CD8-positive, alpha-beta memory T cell (primary cell): Measurements from ENCODE around the gene NAA60. TPM values are rescaled to one million over a fixed set of nuclear protein-coding genes. Genes with fewer than 3 reads are reported as not detected.
A peak's percentile ranks its signal among the peaks of the same experiment; 100 is the strongest.

Source experiments
- CTCF ChIA-PET: fragments of 350-600 bp; sonication (Branson Sonifier 250); formaldehyde crosslinking; loops from one replicate; lab custom pipeline; 2021; ENCODE audit warnings: antibody characterized with exemption; lab: Charles Lee
- POLR2A ChIA-PET: fragments of 350-600 bp; sonication (Branson Sonifier 250); formaldehyde crosslinking; loops from one replicate; lab custom pipeline; 2021; ENCODE audit warnings: antibody characterized with exemption; lab: Charles Lee
- DNase-seq, 5 donors: peaks; one replicate each; pipeline versions ENCODE4 v3.0.0 to v3.0.0-alpha.2; 2020 to 2022; ENCODE audit warnings: mixed read lengths in 1 of 5
- H3K27ac ChIP-seq: one replicate; pipeline ENCODE4 v1.7.0; 2013; ENCODE audit warnings: low read depth, mild to moderate bottlenecking, low read length, moderate library complexity
- H3K27me3 ChIP-seq: 2 replicates; pipeline ENCODE4 v1.7.0; 2013; ENCODE audit warnings: low read length, mild to moderate bottlenecking; ENCODE audit not compliant: insufficient read depth, poor library complexity, severe bottlenecking
- H3K36me3 ChIP-seq: 2 replicates; pipeline ENCODE4 v1.7.0; 2013; ENCODE audit warnings: mild to moderate bottlenecking, low read length, moderate library complexity; ENCODE audit not compliant: insufficient read depth
- H3K4me1 ChIP-seq: 2 replicates; pipeline ENCODE4 v1.7.0; 2013; ENCODE audit warnings: mild to moderate bottlenecking, low read length, moderate library complexity; ENCODE audit not compliant: insufficient read depth
- H3K4me3 ChIP-seq: 2 replicates; pipeline ENCODE4 v1.7.0; 2013; ENCODE audit warnings: mild to moderate bottlenecking, low read length
- H3K9me3 ChIP-seq: 2 replicates; pipeline ENCODE4 v1.7.0; 2013; ENCODE audit warnings: mild to moderate bottlenecking, low read length
- H3K27ac Mint-ChIP-seq, 8 donors: one replicate each; pipeline ENCODE4 v1.8.0; 2020 to 2021; ENCODE audit warnings: mixed read lengths in 8 of 8, mild to moderate bottlenecking in 6 of 8, inconsistent platforms in 3 of 8, moderate library complexity in 3 of 8
- H3K27me3 Mint-ChIP-seq, 2 donors: one replicate each; pipeline ENCODE4 v1.8.0; 2020 to 2021; ENCODE audit warnings: mixed read lengths in 2 of 2, mild to moderate bottlenecking in 1 of 2, moderate library complexity in 1 of 2
- H3K36me3 Mint-ChIP-seq, 3 donors: one replicate each; pipeline ENCODE4 v1.8.0; 2020 to 2021; ENCODE audit warnings: mixed read lengths in 3 of 3, inconsistent platforms in 1 of 3, mild to moderate bottlenecking in 1 of 3
- H3K4me1 Mint-ChIP-seq, 3 donors: one replicate each; pipeline ENCODE4 v1.8.0; 2020 to 2021; ENCODE audit warnings: mixed read lengths in 3 of 3, inconsistent platforms in 1 of 3, mild to moderate bottlenecking in 1 of 3
- H3K4me3 Mint-ChIP-seq, 7 donors: one replicate each; pipeline ENCODE4 v1.8.0; 2020 to 2021; ENCODE audit warnings: mixed read lengths in 7 of 7, mild to moderate bottlenecking in 6 of 7, moderate library complexity in 4 of 7, inconsistent platforms in 2 of 7
- H3K9me3 Mint-ChIP-seq, 5 donors: one replicate each; pipeline ENCODE4 v1.8.0; 2020 to 2022; ENCODE audit warnings: mixed read lengths in 5 of 5, mild to moderate bottlenecking in 3 of 5, moderate library complexity in 2 of 5, inconsistent platforms in 1 of 5
- polyA plus RNA-seq: library from polyadenylated mRNA; unstranded; fragments of 300-500 nt; fragmentation: Illumina TruSeq; gene quantifications from one replicate; pipeline ENCODE4 v1.2.3, GENCODE V29; 2021
- total RNA-seq, 2 experiments: library from RNA; stranded (reverse); gene quantifications; one replicate each; pipeline ENCODE4 v1.2.3, GENCODE V29; 2021

Gene NAA60
- total and polyA plus RNA-seq, 3 experiments from 2014 or later = 33.1 to 65.5 (median 33.9) TPM

DNA sequence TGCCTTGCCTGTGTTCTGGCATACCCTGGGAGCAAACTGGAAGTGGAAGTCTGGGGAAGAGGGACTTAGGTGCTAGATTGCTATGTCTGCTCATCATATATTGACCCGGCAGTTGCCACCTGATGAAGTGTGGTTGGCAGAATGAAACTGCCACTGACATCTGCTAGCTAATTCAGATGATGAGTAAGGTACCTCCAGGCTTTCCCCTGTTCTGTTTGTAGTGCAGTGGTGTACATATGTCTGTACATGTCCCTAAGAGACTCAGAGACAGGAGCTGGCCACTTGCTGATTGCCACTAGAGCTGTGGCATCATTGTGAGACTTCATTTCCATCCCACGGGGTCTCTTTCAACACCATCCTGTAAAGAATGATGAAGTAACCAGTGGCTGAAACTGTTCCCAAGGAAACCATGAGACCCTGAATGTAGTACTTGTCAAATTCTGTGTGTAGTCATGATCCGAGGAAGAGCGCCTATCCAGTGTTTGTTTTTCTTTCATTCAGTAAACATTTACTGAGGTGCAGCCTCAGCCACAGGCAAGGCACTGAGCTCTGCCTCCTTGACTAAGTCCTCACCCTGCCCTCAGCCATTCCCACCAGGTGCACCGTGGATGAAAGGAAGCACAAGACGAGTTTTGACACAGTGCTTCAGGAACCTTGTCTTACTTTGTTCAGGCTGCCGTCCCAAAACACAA, 70.6 kb downstream of the NAA60 start:
- Histone ChIP-seq H3K27me3 (no peaks in the 10 kb centered on the region), H3K4me1 (peaks cover 27% of the 10 kb centered on the region), H3K9me3 (no peaks in the 10 kb centered on the region), H3K36me3 (peaks cover 26% of the 10 kb centered on the region), H3K4me3 (no peak overlapping the region), H3K27ac (no peak overlapping the region)
- Mint-ChIP-seq H3K27ac (peak overlapping the region in 3 of 8 donors; percentile 12 to 37 (median 27)), H3K36me3 (peaks cover 0 to 70% (median 15%) of the 10 kb centered on the region in 3 donors), H3K27me3 (no peaks in the 10 kb centered on the region), H3K4me1 (peaks cover 17 to 37% (median 27%) of the 10 kb centered on the region in 3 donors), H3K4me3 (no peak overlapping the region), H3K9me3 (no peaks in the 10 kb centered on the region)
- CTCF ChIA-PET = interaction anchor here (1.2 to 1.3 kb wide), 2 partner anchors 13 to 356 kb away, joined by 3 to 5 read pairs; no protein-coding TSS in a partner anchor
- POLR2A ChIA-PET = interaction anchor here (1.0 kb wide), 1 partner anchor 10 kb away, joined by 3 read pairs; no protein-coding TSS in a partner anchor
- no peak for DNase-seq

DNA sequence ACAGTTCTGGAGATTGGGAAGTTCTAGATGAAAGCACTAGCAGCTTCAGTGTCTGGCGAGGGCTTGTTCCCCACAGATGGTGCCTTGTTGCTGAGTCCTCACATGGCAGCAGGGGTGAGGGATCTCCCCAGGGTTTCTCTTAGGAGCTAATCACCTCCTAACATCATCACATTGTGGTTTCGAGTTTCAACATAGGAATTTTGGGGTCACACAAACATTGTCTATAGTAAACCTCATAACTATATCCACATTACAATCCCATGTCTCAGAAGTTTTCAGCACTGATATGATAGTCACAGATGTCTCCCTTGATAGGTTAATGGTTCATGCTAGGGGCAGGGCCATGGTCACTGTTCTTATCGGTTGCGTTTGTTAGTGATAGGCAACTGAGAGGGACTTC, 71.1 kb downstream of the NAA60 start:
- peaks cover 0 to 73% (median 16%) of the 10 kb centered on the region in 3 donors for H3K36me3 Mint-ChIP-seq
- Histone ChIP-seq H3K4me3 (no peak overlapping the region), H3K36me3 (peaks cover 26% of the 10 kb centered on the region), H3K27ac (no peak overlapping the region), H3K4me1 (peaks cover 21% of the 10 kb centered on the region), H3K9me3 (no peaks in the 10 kb centered on the region), H3K27me3 (no peaks in the 10 kb centered on the region)
- H3K4me1 Mint-ChIP-seq = peaks cover 11 to 32% (median 21%) of the 10 kb centered on the region in 3 donors
- H3K4me3 Mint-ChIP-seq = no peak overlapping the region
- no peak for DNase-seq
- ChIA-PET CTCF (interaction anchor here (1.2 to 1.3 kb wide), 2 partner anchors 12 to 356 kb away, joined by 3 to 5 read pairs; no protein-coding TSS in a partner anchor), POLR2A (no interaction called here)
- no peaks in the 10 kb centered on the region for H3K9me3 Mint-ChIP-seq
- H3K27ac Mint-ChIP-seq = peak overlapping the region in 1 of 8 donors; percentile 27
- H3K27me3 Mint-ChIP-seq = no peaks in the 10 kb centered on the region

DNA sequence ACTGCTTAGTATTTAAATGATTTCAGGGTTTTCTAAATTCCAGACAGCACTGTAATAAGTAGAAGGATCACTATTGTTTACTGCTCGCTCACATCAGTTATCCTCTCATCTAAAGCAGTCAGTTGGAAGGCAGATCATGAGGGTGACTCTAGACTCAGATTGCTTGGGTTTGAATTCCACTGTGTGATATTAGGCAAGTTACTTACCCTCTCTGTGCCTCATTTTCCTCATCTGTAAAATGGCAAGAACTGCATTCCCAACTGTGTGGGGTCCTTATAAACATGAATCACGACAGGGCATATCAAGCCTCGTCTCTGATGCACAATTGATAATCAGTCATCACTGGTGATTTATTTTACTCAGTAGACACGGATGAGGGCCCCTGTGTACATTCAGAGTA, 72.4 kb downstream of the NAA60 start:
- Histone ChIP-seq H3K9me3 (no peaks in the 10 kb centered on the region), H3K36me3 (peaks cover 27% of the 10 kb centered on the region), H3K27me3 (no peaks in the 10 kb centered on the region), H3K4me1 (peaks cover 8% of the 10 kb centered on the region), H3K4me3 (no peak overlapping the region), H3K27ac (no peak overlapping the region)
- no peak for DNase-seq
- Mint-ChIP-seq H3K9me3 (no peaks in the 10 kb centered on the region), H3K4me3 (no peak overlapping the region), H3K27ac (no peak overlapping the region), H3K36me3 (peaks cover 0 to 80% (median 19%) of the 10 kb centered on the region in 3 donors), H3K4me1 (peaks cover 3 to 21% (median 9%) of the 10 kb centered on the region in 3 donors), H3K27me3 (no peaks in the 10 kb centered on the region)
- ChIA-PET CTCF (no interaction called here), POLR2A (no interaction called here)

DNA sequence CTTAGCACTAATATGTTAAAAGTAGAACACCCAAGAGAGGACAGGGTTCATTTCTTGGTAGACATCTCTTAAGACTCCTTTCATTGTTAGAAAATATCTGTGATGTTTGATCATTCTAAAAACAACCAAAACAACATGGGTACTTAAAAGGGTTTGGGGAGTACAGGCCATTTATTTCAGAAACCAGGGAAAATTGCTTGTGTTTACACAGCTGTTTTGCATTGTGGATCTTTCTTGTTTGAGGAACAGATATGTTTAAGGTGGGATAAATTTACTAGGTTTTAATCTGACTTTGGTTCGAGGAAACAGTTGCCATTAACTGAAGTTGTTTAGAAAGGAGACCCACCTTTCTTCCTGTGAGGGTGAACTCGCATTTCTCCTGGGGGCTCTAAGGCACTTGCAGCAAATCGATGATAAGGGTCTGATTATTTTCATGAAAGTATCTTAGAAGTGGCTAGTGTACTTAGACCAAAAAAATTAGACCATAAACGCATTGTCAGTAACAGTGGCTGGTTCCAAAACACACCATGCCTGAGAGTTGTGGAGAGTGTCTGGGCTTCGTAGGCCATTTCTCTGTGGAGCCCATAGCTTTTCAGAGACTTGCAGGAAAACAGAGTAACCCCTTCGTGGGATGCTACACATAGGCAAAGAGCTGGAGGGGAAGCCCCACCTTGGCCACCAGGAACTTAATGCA, 75.0 kb downstream of the NAA60 start:
- no peaks in the 10 kb centered on the region for H3K27me3 ChIP-seq
- CTCF ChIA-PET = no interaction called here
- peaks cover 0 to 74% (median 24%) of the 10 kb centered on the region in 3 donors for H3K36me3 Mint-ChIP-seq
- no peak for DNase-seq
- H3K4me3 ChIP-seq = no peak overlapping the region
- no peak overlapping the region for H3K27ac ChIP-seq
- peaks cover 0 to 8% (median 2%) of the 10 kb centered on the region in 3 donors for H3K4me1 Mint-ChIP-seq
- H3K4me3 Mint-ChIP-seq = no peak overlapping the region
- no peaks in the 10 kb centered on the region for H3K27me3 Mint-ChIP-seq
- H3K4me1 ChIP-seq = no peaks in the 10 kb centered on the region
- POLR2A ChIA-PET = no interaction called here
- H3K36me3 ChIP-seq = peaks cover 33% of the 10 kb centered on the region
- H3K9me3 ChIP-seq = no peaks in the 10 kb centered on the region
- H3K9me3 Mint-ChIP-seq = no peaks in the 10 kb centered on the region
- no peak overlapping the region for H3K27ac Mint-ChIP-seq

DNA sequence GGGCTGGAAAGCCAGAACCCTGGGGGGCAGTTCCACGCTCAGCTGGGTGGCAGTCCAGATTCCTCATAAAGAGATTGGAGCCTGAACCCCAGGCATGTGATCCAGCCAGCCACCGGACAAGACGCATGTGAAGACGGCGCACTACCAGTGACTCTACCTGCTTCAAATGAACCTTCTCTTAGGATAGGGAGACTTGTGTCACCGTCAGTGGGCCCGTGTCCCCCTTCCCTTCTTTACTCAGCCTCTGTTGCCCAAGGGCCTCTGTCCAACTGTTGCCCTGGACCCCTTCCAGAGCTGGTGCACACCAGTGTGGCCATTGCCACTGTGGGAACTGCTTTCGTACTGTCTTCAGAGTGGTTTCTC, 75.5 kb downstream of the NAA60 start:
- H3K9me3 Mint-ChIP-seq = no peaks in the 10 kb centered on the region
- DNase-seq = no peak
- H3K4me3 Mint-ChIP-seq = no peak overlapping the region
- H3K27ac Mint-ChIP-seq = peak overlapping the region in 1 of 8 donors; percentile 6
- H3K4me1 Mint-ChIP-seq = peaks cover 0 to 4% (median 2%) of the 10 kb centered on the region in 3 donors
- no peaks in the 10 kb centered on the region for H3K9me3 ChIP-seq
- ChIA-PET POLR2A (no interaction called here), CTCF (no interaction called here)
- no peaks in the 10 kb centered on the region for H3K27me3 Mint-ChIP-seq
- H3K36me3 Mint-ChIP-seq = peaks cover 0 to 75% (median 24%) of the 10 kb centered on the region in 3 donors
- H3K4me3 ChIP-seq = no peak overlapping the region
- H3K4me1 ChIP-seq = no peaks in the 10 kb centered on the region
- no peak overlapping the region for H3K27ac ChIP-seq
- no peaks in the 10 kb centered on the region for H3K27me3 ChIP-seq
- H3K36me3 ChIP-seq = peaks cover 34% of the 10 kb centered on the region

DNA sequence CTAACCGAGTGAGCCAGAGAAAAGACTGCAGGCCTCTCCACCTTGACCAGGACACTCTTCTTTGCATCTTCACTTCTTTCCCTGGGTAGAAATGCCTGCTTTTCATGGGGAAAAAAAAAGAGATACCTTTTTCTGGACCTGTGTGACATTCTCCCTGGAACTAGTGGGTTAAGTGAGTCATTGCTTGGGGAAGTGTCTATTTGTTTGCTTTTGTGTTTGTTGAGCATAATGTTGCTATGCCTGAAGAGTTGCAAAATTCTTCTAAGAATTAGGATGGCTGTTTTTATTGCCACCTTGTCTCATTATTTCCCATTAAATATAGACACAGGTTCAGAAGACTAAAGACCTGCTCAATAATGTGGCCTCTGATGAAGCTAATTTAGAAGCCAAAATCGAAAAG, 76.1 kb downstream of the NAA60 start:
- Mint-ChIP-seq H3K27me3 (no peaks in the 10 kb centered on the region), H3K36me3 (peaks cover 0 to 71% (median 24%) of the 10 kb centered on the region in 3 donors), H3K4me3 (no peak overlapping the region), H3K9me3 (no peaks in the 10 kb centered on the region), H3K27ac (peak overlapping the region in 1 of 8 donors; percentile 57), H3K4me1 (peaks cover 0 to 4% (median 2%) of the 10 kb centered on the region in 3 donors)
- DNase-seq = no peak
- Histone ChIP-seq H3K27ac (no peak overlapping the region), H3K4me1 (no peaks in the 10 kb centered on the region), H3K4me3 (no peak overlapping the region), H3K27me3 (no peaks in the 10 kb centered on the region), H3K36me3 (peaks cover 35% of the 10 kb centered on the region), H3K9me3 (no peaks in the 10 kb centered on the region)
- ChIA-PET POLR2A (interaction anchor here (0.9 kb wide), 1 partner anchor 9 kb away, joined by 3 read pairs; no protein-coding TSS in a partner anchor), CTCF (interaction anchor here (0.9 kb wide), 1 partner anchor 17 kb away, joined by 4 read pairs; no protein-coding TSS in a partner anchor)

DNA sequence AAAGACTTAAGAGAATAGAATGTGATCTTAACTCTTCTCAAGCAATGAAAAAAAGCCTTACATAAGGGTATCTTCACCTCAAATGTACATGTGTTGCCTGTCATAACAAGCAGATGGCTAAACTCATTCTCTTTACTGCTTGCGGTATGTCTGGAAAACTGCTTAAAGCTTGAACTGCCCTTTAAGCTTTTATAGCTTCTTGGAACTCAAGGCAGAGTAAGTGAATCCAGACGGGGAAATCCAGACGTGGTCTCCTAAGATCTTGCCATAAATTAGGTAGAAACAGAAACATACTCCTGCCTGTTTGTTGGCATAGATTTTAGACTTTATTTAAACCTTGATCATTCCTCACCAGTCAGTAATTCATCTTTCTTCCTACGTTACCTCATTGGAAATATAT, 76.9 kb downstream of the NAA60 start:
- peaks cover 0 to 71% (median 27%) of the 10 kb centered on the region in 3 donors for H3K36me3 Mint-ChIP-seq
- Histone ChIP-seq H3K27me3 (no peaks in the 10 kb centered on the region), H3K4me3 (no peak overlapping the region), H3K36me3 (peaks cover 35% of the 10 kb centered on the region), H3K9me3 (no peaks in the 10 kb centered on the region), H3K4me1 (no peaks in the 10 kb centered on the region), H3K27ac (no peak overlapping the region)
- peaks cover 0 to 4% (median 2%) of the 10 kb centered on the region in 3 donors for H3K4me1 Mint-ChIP-seq
- no peak overlapping the region for H3K4me3 Mint-ChIP-seq
- H3K27ac Mint-ChIP-seq = peak overlapping the region in 3 of 8 donors; percentile 9 to 50 (median 19)
- POLR2A ChIA-PET = interaction anchor here (0.9 kb wide), 1 partner anchor 10 kb away, joined by 3 read pairs; no protein-coding TSS in a partner anchor
- H3K27me3 Mint-ChIP-seq = no peaks in the 10 kb centered on the region
- DNase-seq = no peak
- H3K9me3 Mint-ChIP-seq = no peaks in the 10 kb centered on the region
- CTCF ChIA-PET = no interaction called here

DNA sequence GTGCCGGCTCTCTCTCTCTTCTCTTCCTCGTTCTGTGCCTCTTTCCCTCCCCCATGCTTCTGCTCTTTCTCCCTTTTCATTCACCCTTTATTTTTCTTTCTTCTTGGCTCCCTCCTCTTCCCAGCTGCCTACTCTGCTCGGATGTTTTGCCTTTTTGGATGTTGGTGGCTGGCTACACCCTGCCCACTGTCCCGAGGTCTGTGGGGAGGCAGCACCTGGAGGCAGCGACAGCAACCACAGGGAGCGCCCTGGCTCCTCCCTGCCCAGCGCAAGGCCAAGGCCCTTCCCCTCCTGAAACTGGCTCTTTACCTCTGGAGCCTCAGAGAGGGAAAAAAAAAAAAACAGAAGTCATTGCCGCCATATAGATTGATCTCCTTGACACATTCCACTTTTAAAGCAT, 77.4 kb downstream of the NAA60 start:
- H3K4me3 Mint-ChIP-seq = no peak overlapping the region
- no peak for DNase-seq
- ChIA-PET CTCF (no interaction called here), POLR2A (no interaction called here)
- peaks cover 0 to 72% (median 26%) of the 10 kb centered on the region in 3 donors for H3K36me3 Mint-ChIP-seq
- no peaks in the 10 kb centered on the region for H3K27me3 ChIP-seq
- H3K9me3 Mint-ChIP-seq = no peaks in the 10 kb centered on the region
- H3K27ac ChIP-seq = no peak overlapping the region
- H3K36me3 ChIP-seq = peaks cover 33% of the 10 kb centered on the region
- peak overlapping the region in 3 of 8 donors; percentile 9 to 50 (median 10) for H3K27ac Mint-ChIP-seq
- H3K27me3 Mint-ChIP-seq = no peaks in the 10 kb centered on the region
- no peaks in the 10 kb centered on the region for H3K9me3 ChIP-seq
- peaks cover under 1% of the 10 kb centered on the region for H3K4me1 ChIP-seq
- H3K4me3 ChIP-seq = no peak overlapping the region
- H3K4me1 Mint-ChIP-seq = peaks cover 0 to 4% (median 3%) of the 10 kb centered on the region in 3 donors
